Kidney epithelial cell (primary cell): Measurements from ENCODE around the gene MSN. TPM values are rescaled to one million over a fixed set of nuclear protein-coding genes. Genes with fewer than 3 reads are reported as not detected.
A peak's percentile ranks its signal among the peaks of the same experiment; 100 is the strongest.

ENCODE experiments used
- DNase-seq: peaks from one replicate; pipeline ENCODE4 v3.0.0-alpha.2; 2010; ENCODE audit warnings: low read depth
- H3K27me3 ChIP-seq: 2 replicates; pipeline ENCODE4 v1.6.0; 2011; ENCODE audit warnings: low read length; ENCODE audit not compliant: control insufficient read depth, insufficient read depth
- H3K36me3 ChIP-seq: 2 replicates; pipeline ENCODE4 v1.5.1; 2011; ENCODE audit warnings: low read length; ENCODE audit not compliant: control insufficient read depth, insufficient read depth
- H3K4me3 ChIP-seq: 2 replicates; pipeline ENCODE4 v1.5.1; 2011; ENCODE audit warnings: low read depth, mild to moderate bottlenecking, control low read depth, low read length
- CTCF ChIP-seq: IDR thresholded peaks from 2 replicates; pipeline ENCODE4 v1.5.1; 2011; ENCODE audit warnings: mild to moderate bottlenecking, moderate library complexity, low read length, control low read depth, inconsistent platforms; ENCODE audit not compliant: insufficient read depth, poor library complexity, severe bottlenecking
- total RNA-seq: library from RNA; depleted of rRNA; stranded (reverse); fragments of >200 nt; gene quantifications from 2 replicates; pipeline ENCODE4 v1.2.3, GENCODE V29; 2015

Gene MSN
- total RNA-seq, 1 donor from 2014 or later = 402 TPM

GRCh38 chrX:65667157-65667502 lies 324 bp upstream of the MSN start:
- TF ChIP-seq CTCF = no peak
- no peak for DNase-seq
- H3K27me3 ChIP-seq = no peaks in the 10 kb centered on the region
- peak overlapping the region; percentile 59 for H3K4me3 ChIP-seq
- H3K36me3 ChIP-seq = no peaks in the 10 kb centered on the region

- DNase-seq = no peak
- Histone ChIP-seq H3K36me3 (no peaks in the 10 kb centered on the region), H3K27me3 (no peaks in the 10 kb centered on the region), H3K4me3 (peak overlapping the region; percentile 59)
- no peak for TF ChIP-seq CTCF
Observed at GRCh38 chrX:65668377-65669310, 1.2 kb downstream of the MSN start.

GRCh38 chrX:65671286-65671685 lies 3.8 kb downstream of the MSN start:
- no peak for TF ChIP-seq CTCF
- Histone ChIP-seq H3K36me3 (no peaks in the 10 kb centered on the region), H3K4me3 (no peak overlapping the region), H3K27me3 (no peaks in the 10 kb centered on the region)
- DNase-seq = no peak

- no peak for TF ChIP-seq CTCF
- no peak overlapping the region for H3K4me3 ChIP-seq
- no peaks in the 10 kb centered on the region for H3K36me3 ChIP-seq
- no peaks in the 10 kb centered on the region for H3K27me3 ChIP-seq
- no peak for DNase-seq
Observed at GRCh38 chrX:65671966-65672365, 4.5 kb downstream of the MSN start.

GRCh38 chrX:65673857-65674203 lies 6.4 kb downstream of the MSN start:
- H3K27me3 ChIP-seq = no peaks in the 10 kb centered on the region
- H3K4me3 ChIP-seq = no peak overlapping the region
- no peak for TF ChIP-seq CTCF
- no peaks in the 10 kb centered on the region for H3K36me3 ChIP-seq
- no peak for DNase-seq
